ENCODE data around the gene IL18BP. TPM values are rescaled to one million over a fixed set of nuclear protein-coding genes. Genes with fewer than 3 reads are reported as not detected.

IL18BP gene
- 11.4 TPM for polyA plus RNA-seq (2013, experiment 1 of 4)
- polyA plus RNA-seq (2013, experiment 2 of 4): 11.2 TPM
- 7.0 TPM for polyA plus RNA-seq (2013, experiment 3 of 4)
- polyA plus RNA-seq (2013, experiment 4 of 4): 8.9 TPM

DNA sequence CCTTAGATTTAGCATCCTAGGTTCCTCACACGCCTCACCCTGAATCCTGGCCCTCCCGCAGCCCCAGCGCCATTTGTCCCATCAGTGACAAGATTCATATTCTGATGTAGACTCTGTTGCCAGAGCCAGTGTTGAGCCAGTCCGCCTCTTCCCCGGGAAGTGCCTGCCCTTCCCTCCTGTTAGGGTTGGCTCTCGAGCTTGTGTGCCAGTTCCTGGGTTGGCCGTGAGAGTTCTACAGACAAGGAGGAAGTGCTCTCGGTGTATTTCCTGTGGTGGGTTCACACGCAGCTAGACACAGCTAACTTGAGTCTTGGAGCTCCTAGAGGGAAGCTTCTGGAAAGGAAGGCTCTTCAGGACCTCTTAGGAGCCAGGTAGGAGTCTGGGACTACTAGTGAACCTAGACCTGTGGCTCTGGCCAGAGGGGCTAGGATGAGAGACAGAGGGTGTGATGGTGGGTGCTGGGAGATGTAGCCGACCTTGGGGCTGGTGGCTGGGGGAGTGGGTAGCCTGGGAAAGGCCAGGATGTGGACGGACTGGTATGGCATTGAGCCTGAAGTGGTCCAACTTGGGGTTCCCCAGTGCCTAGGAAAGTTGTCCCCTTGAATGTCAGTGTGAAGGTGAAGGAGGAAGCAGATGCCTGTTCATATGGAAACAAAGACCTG, at the start of gene IL18BP:
Gene IL18BP (plus strand): TSS at position 261 of the 662 bp plus-strand sequence. CDS start 1,076 bp downstream, outside the sequence.
- 94 to 96% methylated on average over 11 of the region's 11 CpGs for whole genome bisulfite sequencing, 2 experiments
- peaks cover 11% of the 10 kb centered on the region for H3K36me3 ChIP-seq (ENCODE audit: control insufficient read depth, insufficient read depth, low read length)
- no peaks in the 10 kb centered on the region for H3K27me3 ChIP-seq (ENCODE audit: control insufficient read depth, insufficient read depth, low read length, poor library complexity, severe bottlenecking)

DNA sequence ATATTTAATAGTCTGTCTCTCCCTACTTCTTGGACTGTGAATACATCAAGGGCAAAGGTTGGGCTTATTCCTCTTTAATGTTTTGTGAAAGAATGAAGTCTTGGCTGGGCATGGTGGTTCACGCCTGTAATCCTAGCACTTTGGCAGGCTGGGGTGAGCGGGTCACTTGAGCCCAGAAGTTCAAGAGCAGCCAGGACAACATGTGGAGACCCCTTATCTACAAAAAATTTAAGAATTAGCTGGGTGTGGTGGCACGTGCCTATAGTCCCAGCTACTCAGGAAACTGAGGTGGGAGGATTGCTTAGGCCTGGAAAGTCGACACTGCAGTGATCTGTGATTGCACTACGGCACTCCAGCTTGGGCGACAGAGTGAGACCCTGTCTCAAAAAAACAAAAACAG, 49.7 kb upstream of the IL18BP start:
- Histone ChIP-seq H3K36me3 (ENCODE audit: control insufficient read depth, insufficient read depth, low read length) (no peaks in the 10 kb centered on the region), H3K27ac (ENCODE audit: insufficient read depth, low read depth, low read length, poor library complexity, severe bottlenecking) (no peak overlapping the region), H3K27me3 (ENCODE audit: control insufficient read depth, insufficient read depth, low read length, poor library complexity, severe bottlenecking) (no peaks in the 10 kb centered on the region)

More for the DNA sequence above, at the start of gene IL18BP:
- Histone ChIP-seq H3K4me1 (ENCODE audit: control insufficient read depth, insufficient read depth, low read length) (no peaks in the 10 kb centered on the region), H3K9me3 (ENCODE audit: control insufficient read depth, low read length) (no peaks in the 10 kb centered on the region), H3K27ac (ENCODE audit: insufficient read depth, low read depth, low read length, poor library complexity, severe bottlenecking) (no peak within 1 kb of the TSS), H3K4me3 (ENCODE audit: insufficient read depth, low read depth, low read length) (no peak within 1 kb of the TSS)

DNA sequence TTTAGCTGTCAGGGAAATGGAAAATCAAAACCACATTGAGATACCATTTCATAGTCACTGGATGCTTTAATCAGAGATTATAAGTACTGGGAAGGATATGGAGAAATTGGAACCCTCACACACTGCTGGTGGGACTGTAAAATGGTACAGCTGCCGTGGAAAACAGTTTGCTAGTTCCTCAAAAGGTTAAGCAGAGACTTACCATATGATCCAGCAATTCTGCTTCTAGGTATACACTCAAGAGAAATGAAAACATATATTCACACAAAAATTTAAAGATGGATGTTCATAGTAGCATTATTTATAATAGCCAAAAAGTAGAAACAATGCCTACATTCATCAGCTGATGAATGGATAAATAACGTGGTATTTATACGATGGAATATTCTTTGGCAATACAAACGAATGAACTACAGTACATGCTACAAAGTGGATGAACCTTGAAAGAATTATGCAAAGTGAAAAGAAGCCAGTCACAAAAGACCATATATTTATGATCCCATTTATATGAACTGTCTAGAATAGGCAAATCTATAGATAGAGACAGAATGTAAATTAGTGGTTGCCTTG, 46.9 kb upstream of the IL18BP start:
- WGBS, 2 experiments: 92 to 99% methylated on average over 4 of the region's 4 CpGs

More for the DNA sequence above, 49.7 kb upstream of the IL18BP start:
- no peaks in the 10 kb centered on the region for H3K4me1 ChIP-seq (ENCODE audit: control insufficient read depth, insufficient read depth, low read length)
- H3K9me3 ChIP-seq (ENCODE audit: control insufficient read depth, low read length): no peaks in the 10 kb centered on the region
- 90 to 95% methylated on average over 6 of the region's 6 CpGs for WGBS, 2 experiments
- H3K4me3 ChIP-seq (ENCODE audit: insufficient read depth, low read depth, low read length): no peak overlapping the region

DNA sequence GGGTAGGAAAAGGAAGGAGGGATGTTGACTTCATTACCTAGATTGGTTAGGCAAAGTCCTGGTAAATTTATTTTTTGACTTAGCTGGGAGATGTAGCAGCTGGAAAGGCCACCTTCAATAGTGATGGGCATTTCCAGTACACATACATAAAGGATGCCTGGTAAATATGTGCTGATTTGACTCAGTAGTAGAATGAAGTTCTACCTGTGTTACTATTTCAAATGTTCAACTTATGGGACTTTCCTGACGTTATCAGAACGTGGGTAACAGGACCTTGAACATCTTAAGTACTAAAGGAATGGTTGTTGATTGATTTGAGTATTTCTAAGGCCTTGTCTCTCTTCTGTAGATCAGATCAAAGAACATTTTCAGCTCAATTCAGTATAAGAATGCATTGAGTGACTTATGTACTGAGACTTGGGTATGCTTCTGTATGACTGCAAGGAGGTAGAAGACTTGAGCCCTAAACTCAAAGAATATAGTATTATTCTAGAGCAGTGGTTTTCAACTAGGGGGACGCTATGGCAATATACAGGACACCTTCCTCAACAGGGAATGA, 42.7 kb upstream of the IL18BP start:
- no peak overlapping the region for H3K27ac ChIP-seq (ENCODE audit: insufficient read depth, low read depth, low read length, poor library complexity, severe bottlenecking)
- no peaks in the 10 kb centered on the region for H3K4me1 ChIP-seq (ENCODE audit: control insufficient read depth, insufficient read depth, low read length)
- WGBS, 2 experiments: 58 to 64% methylated on average over 3 of the region's 3 CpGs
- no peaks in the 10 kb centered on the region for H3K36me3 ChIP-seq (ENCODE audit: control insufficient read depth, insufficient read depth, low read length)
- no peaks in the 10 kb centered on the region for H3K27me3 ChIP-seq (ENCODE audit: control insufficient read depth, insufficient read depth, low read length, poor library complexity, severe bottlenecking)
- no peak overlapping the region for H3K4me3 ChIP-seq (ENCODE audit: insufficient read depth, low read depth, low read length)
- no peaks in the 10 kb centered on the region for H3K9me3 ChIP-seq (ENCODE audit: control insufficient read depth, low read length)

More for the DNA sequence above, 46.9 kb upstream of the IL18BP start:
- Histone ChIP-seq H3K27ac (ENCODE audit: insufficient read depth, low read depth, low read length, poor library complexity, severe bottlenecking) (no peak overlapping the region), H3K9me3 (ENCODE audit: control insufficient read depth, low read length) (no peaks in the 10 kb centered on the region), H3K27me3 (ENCODE audit: control insufficient read depth, insufficient read depth, low read length, poor library complexity, severe bottlenecking) (no peaks in the 10 kb centered on the region), H3K36me3 (ENCODE audit: control insufficient read depth, insufficient read depth, low read length) (no peaks in the 10 kb centered on the region), H3K4me1 (ENCODE audit: control insufficient read depth, insufficient read depth, low read length) (no peaks in the 10 kb centered on the region), H3K4me3 (ENCODE audit: insufficient read depth, low read depth, low read length) (no peak overlapping the region)

DNA sequence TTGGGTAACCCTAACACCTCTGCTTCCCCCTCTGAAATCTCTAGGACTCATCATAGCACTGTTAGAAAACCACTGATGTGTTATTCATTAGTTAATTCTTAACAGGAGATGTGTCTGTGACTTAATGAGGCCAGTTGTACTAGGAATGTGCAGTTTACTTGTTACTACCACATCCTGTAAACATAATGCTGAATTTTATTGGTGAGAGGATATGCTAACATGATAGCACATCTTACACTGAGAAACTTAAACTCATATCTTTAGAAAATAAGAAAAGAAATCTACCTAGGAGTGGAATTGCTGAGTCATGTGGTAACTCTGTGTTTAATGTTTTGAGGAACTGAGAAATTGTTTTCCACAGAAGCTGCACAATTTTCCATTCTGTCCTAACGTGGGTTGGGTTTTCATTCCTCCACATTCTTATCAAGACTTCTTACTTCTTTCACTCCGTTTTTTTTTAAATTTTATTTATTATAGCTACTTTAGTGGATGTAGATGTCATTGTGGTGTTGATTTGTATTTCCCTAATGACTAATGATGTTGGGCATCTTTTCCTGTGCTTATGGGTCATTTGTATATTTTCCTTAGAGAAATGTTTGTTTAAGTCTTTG, 36.2 kb upstream of the IL18BP start:
- Histone ChIP-seq H3K4me1 (ENCODE audit: control insufficient read depth, insufficient read depth, low read length) (no peaks in the 10 kb centered on the region), H3K4me3 (ENCODE audit: insufficient read depth, low read depth, low read length) (no peak overlapping the region), H3K27me3 (ENCODE audit: control insufficient read depth, insufficient read depth, low read length, poor library complexity, severe bottlenecking) (no peaks in the 10 kb centered on the region), H3K36me3 (ENCODE audit: control insufficient read depth, insufficient read depth, low read length) (no peaks in the 10 kb centered on the region), H3K9me3 (ENCODE audit: control insufficient read depth, low read length) (no peaks in the 10 kb centered on the region), H3K27ac (ENCODE audit: insufficient read depth, low read depth, low read length, poor library complexity, severe bottlenecking) (no peak overlapping the region)
- 86% methylated on average over 1 of the region's 2 CpGs; no CpG with 5 or more reads in 1 of the 2 experiments for WGBS, 2 experiments

DNA sequence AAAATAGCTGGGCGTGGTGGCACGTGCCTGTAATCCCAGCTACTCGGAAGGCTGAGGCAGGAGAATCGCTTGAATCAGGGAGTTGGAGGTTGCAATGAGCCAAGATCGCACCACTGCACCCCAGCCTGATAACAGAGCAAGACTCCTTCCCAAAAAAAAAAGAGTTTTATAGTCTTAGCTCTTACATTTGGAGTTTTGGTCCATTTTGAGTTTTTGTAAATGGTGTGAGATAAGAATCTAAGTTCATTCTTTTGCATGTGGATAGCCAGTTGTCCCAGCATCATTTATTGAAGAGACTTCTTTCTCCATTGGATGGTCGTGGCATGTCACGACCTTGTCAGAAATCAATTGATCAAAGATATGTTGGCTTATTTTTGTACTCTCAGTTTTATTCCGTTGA, 35.2 kb upstream of the IL18BP start:
- Histone ChIP-seq H3K9me3 (ENCODE audit: control insufficient read depth, low read length) (no peaks in the 10 kb centered on the region), H3K4me3 (ENCODE audit: insufficient read depth, low read depth, low read length) (no peak overlapping the region), H3K27ac (ENCODE audit: insufficient read depth, low read depth, low read length, poor library complexity, severe bottlenecking) (no peak overlapping the region), H3K4me1 (ENCODE audit: control insufficient read depth, insufficient read depth, low read length) (no peaks in the 10 kb centered on the region), H3K27me3 (ENCODE audit: control insufficient read depth, insufficient read depth, low read length, poor library complexity, severe bottlenecking) (no peaks in the 10 kb centered on the region), H3K36me3 (ENCODE audit: control insufficient read depth, insufficient read depth, low read length) (no peaks in the 10 kb centered on the region)
- 92 to 95% methylated on average over 8 of the region's 8 CpGs for WGBS, 2 experiments

DNA sequence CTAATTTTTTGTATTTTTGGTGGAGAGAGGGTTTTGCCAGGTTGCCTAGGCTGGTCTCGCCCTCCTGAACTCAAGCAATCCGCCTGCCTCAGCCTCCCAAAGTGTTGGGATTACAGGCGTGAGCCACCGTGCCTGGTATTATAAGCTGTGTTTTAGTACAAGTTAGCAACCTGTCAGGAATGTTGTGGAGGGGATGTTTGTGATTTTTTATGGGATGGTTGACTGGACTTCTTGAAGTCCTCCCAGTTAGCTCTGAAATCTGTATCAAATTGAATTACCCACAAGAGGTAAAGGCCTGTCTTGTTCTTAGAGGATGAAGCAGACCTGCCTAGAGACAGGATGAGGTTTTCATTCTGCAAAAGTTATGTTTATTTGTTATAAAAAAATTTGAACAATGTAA, 34.1 kb upstream of the IL18BP start:
- Histone ChIP-seq H3K36me3 (ENCODE audit: control insufficient read depth, insufficient read depth, low read length) (no peaks in the 10 kb centered on the region), H3K4me3 (ENCODE audit: insufficient read depth, low read depth, low read length) (no peak overlapping the region), H3K4me1 (ENCODE audit: control insufficient read depth, insufficient read depth, low read length) (no peaks in the 10 kb centered on the region), H3K9me3 (ENCODE audit: control insufficient read depth, low read length) (no peaks in the 10 kb centered on the region), H3K27me3 (ENCODE audit: control insufficient read depth, insufficient read depth, low read length, poor library complexity, severe bottlenecking) (no peaks in the 10 kb centered on the region), H3K27ac (ENCODE audit: insufficient read depth, low read depth, low read length, poor library complexity, severe bottlenecking) (no peak overlapping the region)
- WGBS, 2 experiments: 94 to 95% methylated on average over 4 of the region's 4 CpGs

DNA sequence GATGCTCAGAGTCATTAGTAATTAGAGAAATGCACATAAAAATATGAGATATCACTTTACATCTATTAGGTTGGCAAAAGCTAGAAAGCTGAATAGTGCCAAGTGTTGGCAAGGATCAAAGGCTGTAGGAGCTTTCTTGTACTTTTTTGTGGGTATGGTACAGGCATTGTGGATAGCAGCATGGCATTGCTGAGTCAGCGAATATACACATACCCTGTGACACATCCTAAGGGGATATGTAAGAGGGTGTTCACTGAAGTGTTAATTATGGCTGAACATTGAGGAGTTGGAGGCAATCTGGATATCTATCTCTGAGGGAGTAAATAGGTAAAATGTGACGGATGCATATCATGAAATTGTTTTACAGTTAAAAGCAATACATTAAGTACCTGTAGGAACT, 27.0 kb upstream of the IL18BP start:
- H3K36me3 ChIP-seq (ENCODE audit: control insufficient read depth, insufficient read depth, low read length): peaks cover 4% of the 10 kb centered on the region
- no peak overlapping the region for H3K27ac ChIP-seq (ENCODE audit: insufficient read depth, low read depth, low read length, poor library complexity, severe bottlenecking)
- no peaks in the 10 kb centered on the region for H3K4me1 ChIP-seq (ENCODE audit: control insufficient read depth, insufficient read depth, low read length)
- 92 to 98% methylated on average over 2 of the region's 2 CpGs for WGBS, 2 experiments
- H3K4me3 ChIP-seq (ENCODE audit: insufficient read depth, low read depth, low read length): no peak overlapping the region
- no peaks in the 10 kb centered on the region for H3K27me3 ChIP-seq (ENCODE audit: control insufficient read depth, insufficient read depth, low read length, poor library complexity, severe bottlenecking)
- no peaks in the 10 kb centered on the region for H3K9me3 ChIP-seq (ENCODE audit: control insufficient read depth, low read length)

DNA sequence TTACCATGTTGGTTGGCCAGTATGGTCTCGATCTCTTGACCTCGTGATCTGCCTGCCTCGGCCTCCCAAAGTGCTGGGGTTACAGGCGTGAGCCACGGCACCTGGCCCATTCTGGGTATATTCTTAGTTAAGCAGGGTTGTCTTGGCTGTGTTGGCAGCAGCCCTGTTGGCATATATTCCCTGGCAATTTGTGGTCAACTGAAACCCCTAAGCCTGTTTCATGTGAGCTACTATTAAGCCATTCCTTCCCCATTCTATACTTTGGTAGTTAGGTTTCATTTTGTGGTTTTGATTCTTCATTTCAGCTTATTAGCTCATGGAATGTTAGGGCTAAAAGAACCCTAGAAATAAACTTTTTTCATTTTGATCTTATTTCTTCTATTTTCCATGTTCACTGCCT, 22.2 kb upstream of the IL18BP start:
- H3K36me3 ChIP-seq (ENCODE audit: control insufficient read depth, insufficient read depth, low read length): no peaks in the 10 kb centered on the region
- 92 to 96% methylated on average over 5 of the region's 5 CpGs for WGBS, 2 experiments

DNA sequence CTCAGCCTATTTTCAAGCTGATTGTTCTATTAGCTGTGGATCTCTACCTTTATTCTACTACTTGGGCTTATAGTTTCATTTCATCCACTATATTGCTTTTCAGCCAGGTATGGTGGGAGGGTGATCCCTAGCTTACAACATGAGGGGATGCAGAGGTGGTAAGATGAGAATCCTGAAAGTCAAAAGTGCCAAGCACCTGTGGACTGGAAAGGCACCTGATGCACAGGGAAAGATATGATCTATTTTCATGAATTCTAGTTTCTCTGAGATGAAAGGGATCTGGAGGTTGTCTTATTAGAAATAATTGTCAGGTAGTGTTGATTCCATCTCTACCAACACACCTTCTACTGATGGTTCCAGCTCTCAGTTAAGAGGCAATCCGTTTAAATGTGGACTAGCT, 21.6 kb upstream of the IL18BP start:
- H3K4me1 ChIP-seq (ENCODE audit: control insufficient read depth, insufficient read depth, low read length): no peaks in the 10 kb centered on the region
- WGBS, 2 experiments: 90 to 100% methylated on average over 1 of the region's 1 CpG
- H3K36me3 ChIP-seq (ENCODE audit: control insufficient read depth, insufficient read depth, low read length): no peaks in the 10 kb centered on the region

More for the DNA sequence above, 22.2 kb upstream of the IL18BP start:
- Histone ChIP-seq H3K4me1 (ENCODE audit: control insufficient read depth, insufficient read depth, low read length) (no peaks in the 10 kb centered on the region), H3K27ac (ENCODE audit: insufficient read depth, low read depth, low read length, poor library complexity, severe bottlenecking) (no peak overlapping the region), H3K9me3 (ENCODE audit: control insufficient read depth, low read length) (no peaks in the 10 kb centered on the region), H3K27me3 (ENCODE audit: control insufficient read depth, insufficient read depth, low read length, poor library complexity, severe bottlenecking) (no peaks in the 10 kb centered on the region), H3K4me3 (ENCODE audit: insufficient read depth, low read depth, low read length) (no peak overlapping the region)

More for the DNA sequence above, 21.6 kb upstream of the IL18BP start:
- H3K27ac ChIP-seq (ENCODE audit: insufficient read depth, low read depth, low read length, poor library complexity, severe bottlenecking): no peak overlapping the region
- no peak overlapping the region for H3K4me3 ChIP-seq (ENCODE audit: insufficient read depth, low read depth, low read length)
- H3K27me3 ChIP-seq (ENCODE audit: control insufficient read depth, insufficient read depth, low read length, poor library complexity, severe bottlenecking): no peaks in the 10 kb centered on the region
- H3K9me3 ChIP-seq (ENCODE audit: control insufficient read depth, low read length): no peaks in the 10 kb centered on the region

All from ectodermal cell (in vitro differentiated cells).